Right forelimb (tissue), 1 donor: ENCODE measurements around the gene SLC7A7.
"Not testable (repeated sequence)": the region's sequence is repeated elsewhere in the genome, so short reads cannot be mapped to it uniquely, and the experiment has no call there.

Source experiments
- DNase-seq: peaks from one replicate; pipeline ENCODE4 v3.0.0-alpha.2; 2018

SLC7A7 gene

GRCh38 chr14:22786685-22787084 lies 28.6 kb downstream of the SLC7A7 start:
- DNase-seq = no peak

- no peak for DNase-seq
These were observed 33.8 kb downstream of the SLC7A7 start for GRCh38 chr14:22781301-22781991.

GRCh38 chr14:22780941-22781300 lies 34.3 kb downstream of the SLC7A7 start:
- no peak for DNase-seq

- no peak for DNase-seq
These were observed 35.0 kb downstream of the SLC7A7 start for GRCh38 chr14:22780105-22780679.

GRCh38 chr14:22778084-22778483 lies 37.2 kb downstream of the SLC7A7 start:
- DNase-seq = no peak

GRCh38 chr14:22776849-22777248 lies 38.4 kb downstream of the SLC7A7 start:
- DNase-seq = not testable (repeated sequence)

GRCh38 chr14:22776215-22776614 lies 39.0 kb downstream of the SLC7A7 start:
- DNase-seq = no peak

- no peak for DNase-seq
These were observed 41.1 kb downstream of the SLC7A7 start for GRCh38 chr14:22774011-22774706.

- DNase-seq = no peak
These were observed 41.8 kb downstream of the SLC7A7 start for GRCh38 chr14:22773162-22774010.

GRCh38 chr14:22772725-22773124 lies 42.5 kb downstream of the SLC7A7 start:
- DNase-seq = no peak

GRCh38 chr14:22770481-22771187 lies 44.6 kb downstream of the SLC7A7 start:
- no peak for DNase-seq

- no peak for DNase-seq
These were observed 45.9 kb downstream of the SLC7A7 start for GRCh38 chr14:22769369-22769768.

- DNase-seq = no peak
These were observed 46.3 kb downstream of the SLC7A7 start for GRCh38 chr14:22768947-22769346.

- DNase-seq = no peak
These were observed 48.0 kb downstream of the SLC7A7 start for GRCh38 chr14:22767323-22767589.

- peak; percentile 95 for DNase-seq
These were observed 48.5 kb downstream of the SLC7A7 start, which contains the start of gene OXA1L for GRCh38 chr14:22766457-22767322. OXA1L (plus strand) TSS chr14:22766688; CDS start chr14:22766702, 14 bp downstream.

GRCh38 chr14:22764382-22764781 lies 50.9 kb downstream of the SLC7A7 start:
- no peak for DNase-seq

- no peak for DNase-seq
These were observed 53.5 kb downstream of the SLC7A7 start for GRCh38 chr14:22761734-22762133.

- DNase-seq = not testable (repeated sequence)
These were observed 57.1 kb downstream of the SLC7A7 start for GRCh38 chr14:22757972-22758650.

- DNase-seq = no peak
These were observed 61.6 kb downstream of the SLC7A7 start for GRCh38 chr14:22753586-22753985.

- no peak for DNase-seq
These were observed 62.8 kb downstream of the SLC7A7 start for GRCh38 chr14:22752422-22752821.

GRCh38 chr14:22748631-22749068 lies 66.6 kb downstream of the SLC7A7 start:
- DNase-seq = no peak
